RWPE1 (cell line): ENCODE measurements around the gene FGF21.
"Not testable (repeated sequence)": the region's sequence is repeated elsewhere in the genome, so short reads cannot be mapped to it uniquely, and the experiment has no call there.

Source experiments
- CTCF ChIA-PET: fragments of 350-600 bp; sonication (Branson Sonifier 250); formaldehyde crosslinking; extraction: SDS; loops from one replicate; lab custom pipeline; 2021; lab: Yijun Ruan, JAX
- POLR2A ChIA-PET: fragments of 400-600 bp; formaldehyde crosslinking; extraction: SDS; loops from one replicate; lab custom pipeline; 2020; ENCODE audit warnings: antibody characterized with exemption; ENCODE audit not compliant: low non-redundant PET; lab: Yijun Ruan, JAX
- DNase-seq: peaks from one replicate; pipeline ENCODE4 v3.0.0; 2012; ENCODE audit warnings: low spot score
- H3K27ac ChIP-seq: fragments of 450-650 bp; 2 replicates; pipeline ENCODE4 v1.5.1; 2017
- TF ChIP-seq, protein P1 (sequence below): fragments of 450-650 bp; conservative IDR thresholded peaks from 2 replicates; pipeline ENCODE4 v1.5.1; 2017; ENCODE audit warnings: low read depth, mild to moderate bottlenecking

FGF21 gene

DNA sequence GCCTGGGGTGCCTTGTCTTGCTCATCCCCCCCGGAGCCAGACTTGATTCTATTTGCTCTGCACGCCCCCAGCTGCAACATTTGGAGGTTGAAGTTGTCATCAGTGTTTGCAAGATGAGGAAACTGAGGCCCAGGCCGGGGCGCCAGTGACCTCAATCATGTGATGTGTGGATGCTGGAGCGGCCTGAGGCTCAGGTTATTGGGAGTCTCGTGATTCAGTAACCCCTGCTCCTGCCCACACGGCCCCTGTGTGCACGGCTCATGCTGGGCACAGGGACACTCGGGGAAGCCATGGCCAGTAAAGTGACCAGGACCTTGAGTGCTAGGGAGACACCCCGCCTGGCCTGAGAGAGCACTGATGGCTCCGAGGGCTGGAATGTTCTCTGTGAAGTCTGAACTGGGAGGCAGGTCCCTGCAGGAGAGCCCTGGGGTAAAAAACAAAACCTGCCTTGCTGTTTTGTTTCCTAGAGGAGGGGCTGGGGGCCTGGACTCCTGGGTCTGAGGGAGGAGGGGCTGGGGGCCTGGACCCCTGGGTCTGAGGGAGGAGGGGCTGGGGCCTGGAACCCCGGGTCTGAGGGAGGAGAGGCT, 1.9 kb downstream of the FGF21 start:
- CTCF ChIA-PET: interaction anchor here (1.0 kb wide), 1 partner anchor 31 kb away, joined by 3 read pairs; no protein-coding TSS in a partner anchor
- TF ChIP-seq, protein P1, sequence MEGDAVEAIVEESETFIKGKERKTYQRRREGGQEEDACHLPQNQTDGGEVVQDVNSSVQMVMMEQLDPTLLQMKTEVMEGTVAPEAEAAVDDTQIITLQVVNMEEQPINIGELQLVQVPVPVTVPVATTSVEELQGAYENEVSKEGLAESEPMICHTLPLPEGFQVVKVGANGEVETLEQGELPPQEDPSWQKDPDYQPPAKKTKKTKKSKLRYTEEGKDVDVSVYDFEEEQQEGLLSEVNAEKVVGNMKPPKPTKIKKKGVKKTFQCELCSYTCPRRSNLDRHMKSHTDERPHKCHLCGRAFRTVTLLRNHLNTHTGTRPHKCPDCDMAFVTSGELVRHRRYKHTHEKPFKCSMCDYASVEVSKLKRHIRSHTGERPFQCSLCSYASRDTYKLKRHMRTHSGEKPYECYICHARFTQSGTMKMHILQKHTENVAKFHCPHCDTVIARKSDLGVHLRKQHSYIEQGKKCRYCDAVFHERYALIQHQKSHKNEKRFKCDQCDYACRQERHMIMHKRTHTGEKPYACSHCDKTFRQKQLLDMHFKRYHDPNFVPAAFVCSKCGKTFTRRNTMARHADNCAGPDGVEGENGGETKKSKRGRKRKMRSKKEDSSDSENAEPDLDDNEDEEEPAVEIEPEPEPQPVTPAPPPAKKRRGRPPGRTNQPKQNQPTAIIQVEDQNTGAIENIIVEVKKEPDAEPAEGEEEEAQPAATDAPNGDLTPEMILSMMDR: no peak
- DNase-seq: no peak
- H3K27ac ChIP-seq: no peak overlapping the region
- POLR2A ChIA-PET: interaction anchor here (0.6 kb wide), 1 partner anchor 55 kb away, joined by 6 read pairs; no protein-coding TSS in a partner anchor

DNA sequence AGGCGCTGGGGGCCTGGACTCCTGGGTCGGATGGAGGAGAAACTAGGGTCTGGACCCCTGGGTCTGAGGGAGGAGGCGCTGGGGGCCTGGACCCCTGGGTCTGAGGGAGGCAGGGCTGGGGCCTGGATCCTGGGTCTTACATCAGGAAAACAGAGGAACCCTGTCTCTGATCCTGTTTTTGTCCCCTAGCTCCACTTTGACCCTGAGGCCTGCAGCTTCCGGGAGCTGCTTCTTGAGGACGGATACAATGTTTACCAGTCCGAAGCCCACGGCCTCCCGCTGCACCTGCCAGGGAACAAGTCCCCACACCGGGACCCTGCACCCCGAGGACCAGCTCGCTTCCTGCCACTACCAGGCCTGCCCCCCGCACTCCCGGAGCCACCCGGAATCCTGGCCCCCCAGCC, 2.4 kb downstream of the FGF21 start:
- POLR2A ChIA-PET: interaction anchor here (0.6 kb wide), 1 partner anchor 54 kb away, joined by 6 read pairs; no protein-coding TSS in a partner anchor
- TF ChIP-seq, protein P1: no peak
- no peak for DNase-seq
- CTCF ChIA-PET: interaction anchor here (0.8 kb wide), 1 partner anchor 31 kb away, joined by 4 read pairs; no protein-coding TSS in a partner anchor
- no peak overlapping the region for H3K27ac ChIP-seq

DNA sequence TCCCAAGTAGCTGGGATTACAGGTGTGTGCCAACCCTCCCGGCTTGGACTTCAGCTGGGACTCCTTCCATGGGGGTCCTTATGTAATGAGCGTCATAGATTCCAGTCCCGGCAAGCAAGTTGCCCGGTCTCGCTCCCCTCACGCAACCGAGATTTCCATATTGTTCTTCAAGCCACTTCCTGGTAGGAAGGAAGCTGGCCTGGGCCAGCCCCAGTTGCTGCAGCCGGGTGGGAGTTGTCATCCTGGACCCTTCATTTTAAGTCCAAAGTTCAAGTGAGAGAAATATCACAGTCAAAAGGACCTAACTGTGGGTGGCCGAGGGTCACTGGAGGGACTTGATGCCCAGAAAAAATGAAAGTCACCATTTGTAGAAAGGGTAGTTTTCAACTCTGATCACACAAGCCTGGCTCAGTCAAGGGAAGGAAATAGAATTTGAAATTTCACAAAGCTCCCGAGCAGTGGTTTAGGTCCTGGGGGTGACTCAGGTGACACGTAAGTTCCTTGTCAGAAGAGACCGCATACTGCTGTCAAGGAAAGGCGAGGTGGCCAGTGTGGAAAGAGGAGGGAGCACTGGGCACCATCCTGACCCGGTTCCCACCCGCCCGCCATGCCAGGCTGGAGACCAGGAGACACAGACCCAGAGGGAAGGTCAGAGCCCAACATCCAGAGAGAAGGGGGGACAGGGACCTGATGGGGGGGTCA, 5.3 kb downstream of the FGF21 start:
- CTCF ChIA-PET: interaction anchor here (0.6 kb wide), 3 partner anchors 9 to 195 kb away, joined by 3 to 5 read pairs (median 4); no protein-coding TSS in a partner anchor
- DNase-seq: no peak
- H3K27ac ChIP-seq: no peak overlapping the region
- POLR2A ChIA-PET: no interaction called here
- TF ChIP-seq, protein P1: no peak

DNA sequence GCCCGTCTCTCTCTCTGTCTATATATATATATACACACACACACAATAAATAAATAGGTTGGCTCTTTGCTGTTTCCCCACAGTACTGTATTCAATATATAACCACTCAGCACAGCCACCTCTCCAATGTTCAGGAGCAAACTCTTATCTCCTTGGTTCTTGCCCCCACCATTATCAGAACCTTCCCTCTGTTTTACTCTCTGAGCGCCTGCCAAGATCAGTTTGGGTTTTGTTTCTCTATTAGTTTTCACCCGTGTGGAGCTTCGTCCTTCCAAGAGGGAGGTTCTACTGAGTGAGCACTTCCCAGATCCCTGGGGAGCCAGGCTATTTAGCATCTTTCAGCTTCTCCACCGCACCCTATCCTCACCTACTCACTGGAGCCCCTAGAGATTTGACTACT, 10.5 kb downstream of the FGF21 start:
- H3K27ac ChIP-seq, DNase-seq: not testable (repeated sequence)
- ChIA-PET CTCF (interaction anchor here (0.6 kb wide), 1 partner anchor 235 kb away, joined by 3 read pairs; no protein-coding TSS in a partner anchor), POLR2A (interaction anchor here (0.7 kb wide), 2 partner anchors 117 to 292 kb away, joined by 7 to 8 read pairs; no protein-coding TSS in a partner anchor)

DNA sequence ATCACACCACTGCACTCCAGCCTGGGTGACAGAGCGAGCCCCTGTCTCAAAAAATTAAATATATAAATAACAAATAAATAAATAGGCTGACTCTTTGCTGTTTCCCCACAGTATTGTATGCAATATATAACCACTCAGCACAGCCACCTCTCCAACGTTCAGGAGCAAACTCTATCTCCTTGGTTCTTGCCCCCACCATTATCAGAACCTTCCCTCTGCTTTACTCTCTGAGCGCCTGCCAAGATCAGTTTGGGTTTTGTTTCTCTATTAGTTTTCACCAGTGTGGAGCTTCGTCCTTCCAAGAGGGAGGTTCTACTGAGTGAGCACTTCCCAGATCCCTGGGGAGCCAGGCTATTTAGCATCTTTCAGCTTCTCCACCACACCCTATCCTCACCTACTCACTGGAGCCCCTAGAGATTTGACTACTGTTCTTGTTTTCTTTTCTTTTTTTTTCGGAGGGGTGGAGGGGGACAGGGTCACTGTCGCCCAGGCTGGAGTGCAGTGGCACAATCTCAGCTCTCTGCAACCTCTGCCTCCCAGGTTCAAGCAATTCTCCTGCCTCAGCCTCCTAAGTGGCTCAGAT, 12.9 kb downstream of the FGF21 start:
- POLR2A ChIA-PET, H3K27ac ChIP-seq, DNase-seq: not testable (repeated sequence)
- CTCF ChIA-PET: interaction anchor here (0.8 kb wide), 1 partner anchor 29 kb away, joined by 3 read pairs; no protein-coding TSS in a partner anchor

DNA sequence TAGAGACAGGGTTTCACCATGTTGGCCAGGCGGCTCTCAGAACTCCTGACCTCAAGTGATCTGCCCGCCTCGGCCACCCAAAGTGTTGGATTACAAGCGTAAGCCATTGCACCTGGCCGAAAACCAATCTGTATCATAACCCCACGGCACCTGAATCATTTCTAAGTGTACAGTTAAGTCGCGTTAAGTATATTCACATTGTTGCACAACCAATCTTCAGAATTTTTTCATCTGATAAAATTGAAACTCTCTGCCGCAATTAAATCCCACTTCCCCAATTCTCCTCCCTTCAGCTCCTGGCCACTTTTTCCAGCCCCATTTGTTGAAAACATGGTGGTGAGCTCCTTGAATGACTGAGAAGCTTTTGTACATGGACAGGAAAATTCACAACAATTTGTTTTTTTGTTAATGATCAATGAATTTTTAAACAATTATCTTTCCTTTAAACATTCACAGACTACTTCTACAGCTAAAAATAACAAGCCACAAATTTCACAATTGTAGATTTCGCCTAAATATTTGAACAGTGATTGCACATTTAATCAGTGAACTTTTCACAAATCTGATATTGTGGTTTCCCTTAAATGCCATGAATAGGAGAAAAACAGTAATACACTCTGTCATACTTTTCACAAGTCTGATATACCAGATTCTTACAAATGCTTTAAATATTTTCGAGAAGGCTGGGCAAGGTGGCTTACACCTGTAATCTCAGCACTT, 13.8 kb downstream of the FGF21 start:
- ChIA-PET POLR2A (no interaction called here), CTCF (interaction anchor here (0.7 to 2.4 kb wide), 2 partner anchors 8 to 19 kb away, joined by 5 to 6 read pairs; no protein-coding TSS in a partner anchor)
- TF ChIP-seq, protein P1: no peak
- DNase-seq: no peak
- no peak overlapping the region for H3K27ac ChIP-seq

DNA sequence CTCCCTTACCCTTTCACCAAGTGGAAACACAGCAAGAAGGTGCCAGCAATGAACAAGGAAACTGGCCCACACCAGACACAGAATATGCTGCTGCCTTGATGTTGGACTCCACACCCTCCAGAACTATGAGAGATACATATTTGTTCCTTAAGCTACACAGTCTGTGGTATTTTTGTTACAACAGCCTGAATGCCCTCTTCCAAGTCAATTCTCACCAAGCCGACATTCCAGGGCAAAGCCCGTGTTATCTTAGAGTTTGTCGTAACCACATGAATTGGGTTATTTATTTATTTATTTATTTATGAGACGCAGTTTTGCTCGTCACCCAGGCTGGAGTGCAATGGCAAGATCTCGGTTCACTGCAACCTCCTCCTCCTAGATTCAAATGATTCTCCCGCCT, 14.9 kb downstream of the FGF21 start:
- ChIA-PET CTCF (interaction anchor here (0.6 to 2.4 kb wide), 3 partner anchors 10 to 151 kb away, joined by 3 to 6 read pairs (median 5); partner anchors contain the start of gene RPL18), POLR2A (no interaction called here)
- H3K27ac ChIP-seq: no peak overlapping the region
- DNase-seq: peak; percentile 27
- TF ChIP-seq, protein P1: no peak
